Stimulated activated CD4-positive, alpha-beta T cell treated with anti-CD3 and anti-CD28 coated beads, Interleukin-4, amount 100 ng/mL, for 4 hours (primary cell): ENCODE measurements around the gene MYB.

ENCODE experiments used
- DNase-seq, 2 experiments: peaks; one replicate each; pipeline ENCODE4 v3.0.0-alpha.2; 2020

Gene MYB

GRCh38 chr6:135189344-135189743, 8.2 kb downstream of the MYB start:
- no peak for DNase-seq

- DNase-seq: no peak
Observed at GRCh38 chr6:135191508-135192255, 10.6 kb downstream of the MYB start.

GRCh38 chr6:135192256-135193174, 11.4 kb downstream of the MYB start:
- DNase-seq: no peak

- DNase-seq: no peak
Observed at GRCh38 chr6:135193221-135193620, 12.1 kb downstream of the MYB start.

GRCh38 chr6:135195041-135195440, 13.9 kb downstream of the MYB start:
- DNase-seq: no peak

GRCh38 chr6:135195522-135195921, 14.4 kb downstream of the MYB start:
- no peak for DNase-seq

GRCh38 chr6:135196739-135197510, 15.8 kb downstream of the MYB start:
- DNase-seq: peak in 1 of 2 experiments; percentile 8

- no peak for DNase-seq
Observed at GRCh38 chr6:135202836-135203235, 21.7 kb downstream of the MYB start.

- DNase-seq: no peak
Observed at GRCh38 chr6:135204951-135205350, 23.8 kb downstream of the MYB start.

GRCh38 chr6:135209803-135210202, 28.7 kb downstream of the MYB start:
- no peak for DNase-seq

- no peak for DNase-seq
Observed at GRCh38 chr6:135210632-135211305, 29.7 kb downstream of the MYB start.

- DNase-seq: no peak
Observed at GRCh38 chr6:135211306-135211702, 30.2 kb downstream of the MYB start.

- no peak for DNase-seq
Observed at GRCh38 chr6:135212020-135212806, 31.1 kb downstream of the MYB start.

- DNase-seq: no peak
Observed at GRCh38 chr6:135212935-135213334, 31.8 kb downstream of the MYB start.

- DNase-seq: no peak
Observed at GRCh38 chr6:135213616-135214015, 32.5 kb downstream of the MYB start.

- no peak for DNase-seq
Observed at GRCh38 chr6:135215160-135215559, 34.1 kb downstream of the MYB start.

- no peak for DNase-seq
Observed at GRCh38 chr6:135215563-135215962, 34.5 kb downstream of the MYB start.

GRCh38 chr6:135217663-135218062, 36.6 kb downstream of the MYB start:
- no peak for DNase-seq

- no peak for DNase-seq
Observed at GRCh38 chr6:135219346-135219745, 38.2 kb downstream of the MYB start.

GRCh38 chr6:135221042-135221441, 39.9 kb downstream of the MYB start:
- no peak for DNase-seq

- DNase-seq: no peak
Observed at GRCh38 chr6:135221505-135221904, 40.4 kb downstream of the MYB start.

- DNase-seq: no peak
Observed at GRCh38 chr6:135222623-135223022, 41.5 kb downstream of the MYB start.
